OCI-LY7 (cell line): ENCODE measurements around the gene CREB3L1. TPM values are rescaled to one million over a fixed set of nuclear protein-coding genes. Genes with fewer than 3 reads are reported as not detected.

Experiments used
- BruUV-seq: library from RNA; stranded (reverse); fragments of 400-500 nt; replicated peaks from 2 replicates; lab custom pipeline; 2021; lab: Mats Ljungman, UMichigan
- CTCF ChIA-PET: fragments of 300-600 bp; sonication (Branson Sonifier 250); formaldehyde crosslinking; loops from one replicate; lab custom pipeline; 2022; ENCODE audit warnings: antibody characterized with exemption; ENCODE audit not compliant: unreplicated experiment; lab: Charles Lee
- POLR2A ChIA-PET: fragments of 300-600 bp; sonication (Branson Sonifier 250); formaldehyde crosslinking; loops from one replicate; lab custom pipeline; 2022; ENCODE audit warnings: antibody characterized with exemption; lab: Charles Lee
- DNase-seq: peaks from one replicate; pipeline ENCODE4 v3.0.0-alpha.2; 2015; ENCODE audit warnings: low spot score
- H2AFZ ChIP-seq: fragments of 200-600 bp; sonication (generic), shearing (Covaris generic); 2 replicates; pipeline ENCODE4 v1.6.1; 2014; ENCODE audit warnings: mild to moderate bottlenecking, antibody characterized with exemption, low read length, moderate library complexity
- H3K27ac ChIP-seq: fragments of 200-600 bp; sonication (generic); 2 replicates; pipeline ENCODE4 v1.5.1; 2014; ENCODE audit warnings: mixed run types, low read depth, mild to moderate bottlenecking, moderate library complexity, low read length, inconsistent platforms; ENCODE audit not compliant: poor library complexity, severe bottlenecking
- H3K36me3 ChIP-seq: fragments of 200-600 bp; sonication (generic); 2 replicates; pipeline ENCODE4 v1.6.1; 2014; ENCODE audit warnings: mild to moderate bottlenecking, antibody characterized with exemption, low read length, moderate library complexity, mixed read lengths; ENCODE audit not compliant: insufficient read depth
- H3K4me1 ChIP-seq: fragments of 200-600 bp; sonication (generic); 2 replicates; pipeline ENCODE4 v1.5.1; 2014; ENCODE audit warnings: mild to moderate bottlenecking, low read length; ENCODE audit not compliant: insufficient read depth, poor library complexity, severe bottlenecking
- H3K4me2 ChIP-seq: fragments of 200-600 bp; sonication (generic); 2 replicates; pipeline ENCODE4 v1.6.1; 2014; ENCODE audit warnings: mild to moderate bottlenecking, low read length
- H3K4me3 ChIP-seq: fragments of 200-600 bp; sonication (generic); 2 replicates; pipeline ENCODE4 v1.5.1; 2014; ENCODE audit warnings: mild to moderate bottlenecking, low read depth, low read length; ENCODE audit not compliant: poor library complexity, severe bottlenecking
- H3K79me2 ChIP-seq: fragments of 200-600 bp; sonication (generic); 2 replicates; pipeline ENCODE4 v1.6.1; 2016; ENCODE audit warnings: low read depth, mild to moderate bottlenecking, low read length, moderate library complexity, mixed read lengths; ENCODE audit not compliant: insufficient read depth
- H3K9me2 ChIP-seq: fragments of 200-600 bp; sonication (generic); 2 replicates; pipeline ENCODE4 v1.6.1; 2016; ENCODE audit warnings: mild to moderate bottlenecking, low read length, mixed read lengths; ENCODE audit not compliant: insufficient read depth
- H3K9me3 ChIP-seq: fragments of 200-600 bp; sonication (generic); 2 replicates; pipeline ENCODE4 v1.6.1; 2014; ENCODE audit warnings: mild to moderate bottlenecking, mixed run types, low read length, mixed read lengths
- H4K20me1 ChIP-seq: fragments of 200-600 bp; sonication (generic); 2 replicates; pipeline ENCODE4 v1.6.1; 2014; ENCODE audit warnings: mild to moderate bottlenecking, antibody characterized with exemption, low read length, moderate library complexity, mixed read lengths; ENCODE audit not compliant: insufficient read depth
- EZH2phosphoT487 ChIP-seq: fragments of 200-600 bp; sonication (generic); IDR thresholded peaks from 2 replicates; pipeline ENCODE4 v1.6.1; 2018; ENCODE audit warnings: low read depth, borderline replicate concordance, mild to moderate bottlenecking, mixed run types, antibody characterized with exemption, low read length, moderate library complexity, mixed read lengths
- intact Hi-C: fragments of 100-400 bp; cut with micrococcal nuclease; formaldehyde crosslinking; loops from one replicate; pipeline ENCODE4 v1.10.0; 2022; ENCODE audit not compliant: unreplicated experiment
- total RNA-seq, 2 experiments: library from RNA; depleted of rRNA in 1 of 2; stranded (reverse); fragments of >200 nt in 1 of 2; shearing (Covaris generic) in 1 of 2; gene quantifications; 2 replicates each; pipeline ENCODE4 v1.2.3, GENCODE V29; 2014 to 2022
- TF ChIP-seq, protein P1 (sequence below): fragments of 200-600 bp; sonication (generic); conservative IDR thresholded peaks from 2 replicates; pipeline ENCODE4 v1.5.1; 2014; ENCODE audit warnings: mild to moderate bottlenecking, antibody characterized with exemption, low read length, moderate library complexity, mixed read lengths

CREB3L1 gene
- total RNA-seq, 2 experiments from 2014 or later, result 0.17 TPM; not detected in 1

DNA sequence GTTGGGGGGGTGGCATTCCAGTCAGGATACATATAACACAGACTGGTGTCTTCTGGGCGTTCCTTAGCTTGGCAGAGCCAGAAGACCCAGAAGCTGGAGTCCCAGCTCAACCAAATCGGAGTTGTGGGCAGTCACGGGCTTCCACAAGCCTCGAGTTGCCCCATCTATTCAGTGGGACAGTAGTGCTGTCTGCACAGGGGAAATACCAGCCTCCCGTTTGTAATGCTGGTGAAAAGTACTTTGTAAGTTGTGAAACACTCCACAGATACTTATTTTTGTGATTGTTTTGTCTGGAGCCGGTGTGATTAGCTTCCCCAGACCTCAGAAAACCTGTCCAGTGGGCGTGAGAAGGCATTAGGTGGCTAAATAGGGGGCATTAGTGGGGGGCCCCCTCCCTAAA lies 83.4 kb downstream of the CREB3L1 start:
- CTCF ChIA-PET, result interaction anchor here (0.6 to 1.5 kb wide), 5 partner anchors 8 to 129 kb away, joined by 3 to 10 read pairs (median 4); no protein-coding TSS in a partner anchor
- POLR2A ChIA-PET, result interaction anchor here (0.6 to 3.5 kb wide), 14 partner anchors 9 to 815 kb away, joined by 3 to 38 read pairs (median 3); partner anchors contain the start of gene DGKZ
- H3K4me1 ChIP-seq, result peaks cover 42% of the 10 kb centered on the region
- peak overlapping the region; percentile 77 for H3K4me3 ChIP-seq
- TSS peak; percentile 86 for BruUV-seq
- peaks cover 36% of the 10 kb centered on the region for H3K79me2 ChIP-seq
- H3K9me2 ChIP-seq, result no peaks in the 10 kb centered on the region
- TF ChIP-seq EZH2phosphoT487, result no peak
- TF ChIP-seq, protein P1, sequence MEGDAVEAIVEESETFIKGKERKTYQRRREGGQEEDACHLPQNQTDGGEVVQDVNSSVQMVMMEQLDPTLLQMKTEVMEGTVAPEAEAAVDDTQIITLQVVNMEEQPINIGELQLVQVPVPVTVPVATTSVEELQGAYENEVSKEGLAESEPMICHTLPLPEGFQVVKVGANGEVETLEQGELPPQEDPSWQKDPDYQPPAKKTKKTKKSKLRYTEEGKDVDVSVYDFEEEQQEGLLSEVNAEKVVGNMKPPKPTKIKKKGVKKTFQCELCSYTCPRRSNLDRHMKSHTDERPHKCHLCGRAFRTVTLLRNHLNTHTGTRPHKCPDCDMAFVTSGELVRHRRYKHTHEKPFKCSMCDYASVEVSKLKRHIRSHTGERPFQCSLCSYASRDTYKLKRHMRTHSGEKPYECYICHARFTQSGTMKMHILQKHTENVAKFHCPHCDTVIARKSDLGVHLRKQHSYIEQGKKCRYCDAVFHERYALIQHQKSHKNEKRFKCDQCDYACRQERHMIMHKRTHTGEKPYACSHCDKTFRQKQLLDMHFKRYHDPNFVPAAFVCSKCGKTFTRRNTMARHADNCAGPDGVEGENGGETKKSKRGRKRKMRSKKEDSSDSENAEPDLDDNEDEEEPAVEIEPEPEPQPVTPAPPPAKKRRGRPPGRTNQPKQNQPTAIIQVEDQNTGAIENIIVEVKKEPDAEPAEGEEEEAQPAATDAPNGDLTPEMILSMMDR, result no peak
- DNase-seq, result peak; percentile 45
- intact Hi-C loops, result loop anchor here (1.0 kb wide), 1 partner anchor 12 kb away; no protein-coding TSS in a partner anchor
- H3K9me3 ChIP-seq, result no peaks in the 10 kb centered on the region
- peak overlapping the region; percentile 49; the same call in 1 of the 2 replicates for H2AFZ ChIP-seq
- H3K4me2 ChIP-seq, result peak overlapping the region; percentile 94
- H4K20me1 ChIP-seq, result no peaks in the 10 kb centered on the region
- H3K36me3 ChIP-seq, result peaks cover 19% of the 10 kb centered on the region; the same call in 1 of the 2 replicates
- H3K27ac ChIP-seq, result peak overlapping the region; percentile 82

DNA sequence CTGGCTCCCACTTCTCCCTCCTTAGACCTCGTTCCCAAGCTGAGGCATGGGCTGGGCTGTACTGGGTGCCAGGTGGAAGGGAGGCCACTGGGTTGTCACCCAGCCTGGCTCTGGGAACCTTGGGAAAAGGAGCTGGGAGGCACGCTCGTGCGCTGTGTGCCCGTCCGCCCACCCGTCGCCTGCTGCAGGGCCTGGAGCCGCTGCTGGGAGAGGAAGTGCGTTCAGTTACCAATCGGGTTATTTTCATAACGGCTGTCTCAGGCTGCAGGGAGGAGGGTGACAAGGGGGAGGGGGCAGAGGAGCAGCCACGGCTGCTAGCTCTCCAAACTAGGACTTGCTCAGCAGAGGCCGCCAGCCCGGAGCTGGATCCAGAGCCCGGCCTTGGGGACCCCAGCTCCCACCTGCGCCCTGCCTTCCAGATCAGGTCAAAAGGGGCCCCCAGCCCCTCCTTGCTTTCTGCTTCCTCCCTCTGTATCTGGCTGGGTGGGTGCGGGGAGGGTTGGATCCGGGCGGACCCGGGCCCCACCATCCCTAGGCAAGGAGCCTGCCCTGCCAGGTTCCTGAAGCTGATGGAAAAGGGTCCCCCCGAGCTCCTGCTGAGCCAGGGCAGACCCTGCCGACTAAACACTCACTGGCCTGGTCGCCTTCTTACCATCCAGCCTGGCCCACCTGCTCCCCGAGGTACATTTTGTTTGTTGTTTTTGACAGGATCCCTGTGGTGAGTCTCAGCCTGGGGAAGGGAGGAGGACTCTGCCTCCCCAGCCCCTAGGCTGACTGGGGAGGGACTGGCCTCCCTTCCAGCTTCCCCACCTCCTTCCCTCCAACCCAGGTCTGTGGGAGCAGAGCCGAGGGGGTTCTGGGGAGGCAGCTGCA lies 84.1 kb downstream of the CREB3L1 start:
- no TSS peak for BruUV-seq
- Histone ChIP-seq H3K9me2 (no peaks in the 10 kb centered on the region), H3K27ac (peak overlapping the region; percentile 82), H2AFZ (peak overlapping the region; percentile 49; the same call in 1 of the 2 replicates), H3K4me3 (peak overlapping the region; percentile 77), H3K36me3 (peaks cover 19% of the 10 kb centered on the region; the same call in 1 of the 2 replicates), H3K79me2 (peaks cover 36% of the 10 kb centered on the region), H4K20me1 (no peaks in the 10 kb centered on the region), H3K4me2 (peak overlapping the region; percentile 94), H3K9me3 (no peaks in the 10 kb centered on the region), H3K4me1 (peaks cover 42% of the 10 kb centered on the region)
- intact Hi-C loops, result loop anchor here (1.0 kb wide), 1 partner anchor 12 kb away; no protein-coding TSS in a partner anchor
- no peak for TF ChIP-seq EZH2phosphoT487
- TF ChIP-seq, protein P1, result no peak
- ChIA-PET POLR2A (interaction anchor here (0.6 to 3.5 kb wide), 15 partner anchors 9 to 816 kb away, joined by 3 to 38 read pairs (median 3); partner anchors contain the start of gene DGKZ), CTCF (interaction anchor here (0.6 to 1.5 kb wide), 6 partner anchors 9 to 129 kb away, joined by 3 to 10 read pairs (median 4); no protein-coding TSS in a partner anchor)
- peak; percentile 88 for DNase-seq
